T follicular helper cell (primary cell): ENCODE data around the gene HINFP.
"Not testable (repeated sequence)": the region's sequence is repeated elsewhere in the genome, so short reads cannot be mapped to it uniquely, and the experiment has no call there.

ENCODE experiments used
- DNase-seq: peaks from one replicate; pipeline ENCODE4 v3.0.0-alpha.2; 2020; ENCODE audit warnings: low read depth

Gene HINFP

DNA sequence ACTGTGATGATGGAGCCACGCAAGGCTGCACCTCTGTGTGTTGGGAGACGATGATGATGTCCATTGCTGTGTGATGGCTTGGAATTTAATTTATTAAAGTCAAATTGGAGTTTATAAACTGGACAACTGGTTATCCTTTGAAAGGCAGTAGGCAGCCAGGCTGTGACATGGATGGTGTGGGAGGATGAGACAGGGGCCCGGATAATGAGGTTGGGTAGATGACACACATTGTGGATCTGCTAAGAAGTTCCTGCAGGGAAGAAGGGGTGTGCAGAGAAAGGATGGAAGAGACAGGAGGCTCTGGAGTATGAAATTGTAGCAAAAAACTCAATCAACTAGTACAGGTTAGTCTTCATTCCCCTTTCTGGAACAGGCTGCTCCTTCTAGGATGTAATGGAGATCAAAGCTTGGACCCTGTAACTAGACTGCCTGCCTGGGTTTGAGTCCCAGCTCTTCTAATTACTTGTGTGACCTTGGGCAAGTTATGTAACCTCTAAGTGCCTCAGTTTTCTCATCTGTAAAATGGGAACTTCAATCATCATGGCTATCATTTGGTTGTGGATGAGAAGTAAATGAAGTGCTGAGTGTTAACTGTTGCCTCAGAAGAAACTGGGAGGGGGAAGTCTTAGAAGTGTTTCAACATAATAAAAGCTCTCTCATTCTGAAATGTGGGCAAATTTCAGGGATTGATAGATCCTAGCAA, 4.2 kb upstream of the HINFP start:
- no peak for DNase-seq

DNA sequence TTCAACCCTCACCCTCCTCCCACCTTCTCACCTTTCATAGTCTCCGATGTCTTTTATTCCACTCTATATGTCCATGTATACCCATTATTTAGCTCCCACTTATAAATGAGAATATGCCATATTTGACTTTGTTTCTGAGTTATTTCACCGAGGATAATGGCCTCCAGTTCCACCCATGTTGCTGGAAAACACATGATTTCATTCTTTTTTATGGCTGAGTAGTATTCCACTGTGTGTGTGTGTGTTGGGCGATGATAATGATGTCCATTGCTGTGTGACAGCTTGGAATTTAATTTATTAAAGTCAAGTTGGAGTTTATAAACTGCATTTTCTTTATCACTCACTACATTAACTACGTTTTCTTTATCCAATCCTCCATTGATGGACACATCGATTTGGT, 3.2 kb upstream of the HINFP start:
- no peak for DNase-seq

DNA sequence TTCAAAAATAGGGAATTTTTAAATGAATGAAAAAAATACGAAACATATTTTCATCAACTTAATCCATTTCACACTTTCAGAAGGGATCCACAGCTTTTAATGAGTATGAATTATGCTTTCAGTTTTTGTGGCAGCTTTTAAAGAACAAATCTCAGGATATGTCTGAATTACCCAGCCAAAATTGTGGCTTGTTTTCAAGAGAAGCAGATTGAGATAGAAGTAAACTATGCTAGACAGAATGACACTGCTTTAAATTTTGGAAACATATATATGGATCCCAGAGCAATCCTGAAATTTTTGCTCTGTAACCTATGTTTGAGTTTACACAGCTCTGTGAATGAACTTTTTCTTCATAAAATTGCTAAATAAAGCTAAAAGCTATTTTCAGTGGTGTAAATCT, 2.4 kb upstream of the HINFP start:
- DNase-seq = no peak

DNA sequence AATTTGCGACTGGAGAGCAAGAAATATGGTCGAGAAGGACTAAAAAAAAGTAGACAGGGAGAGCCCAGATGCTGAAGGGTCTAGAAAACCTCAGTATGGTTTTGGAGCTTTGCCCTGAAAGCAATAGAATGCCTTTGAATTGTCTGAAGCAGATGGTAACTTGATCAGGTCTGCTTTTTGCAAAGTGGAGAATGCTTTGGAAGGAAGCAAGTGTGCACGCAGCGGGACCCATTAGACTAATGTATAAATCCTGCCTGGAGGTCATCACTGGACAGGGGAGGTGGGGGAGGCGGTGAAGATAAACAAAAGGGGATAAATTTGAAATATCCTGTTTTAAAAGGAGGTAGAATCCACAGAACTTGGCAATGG, 757 bp upstream of the HINFP start:
- DNase-seq = no peak

DNA sequence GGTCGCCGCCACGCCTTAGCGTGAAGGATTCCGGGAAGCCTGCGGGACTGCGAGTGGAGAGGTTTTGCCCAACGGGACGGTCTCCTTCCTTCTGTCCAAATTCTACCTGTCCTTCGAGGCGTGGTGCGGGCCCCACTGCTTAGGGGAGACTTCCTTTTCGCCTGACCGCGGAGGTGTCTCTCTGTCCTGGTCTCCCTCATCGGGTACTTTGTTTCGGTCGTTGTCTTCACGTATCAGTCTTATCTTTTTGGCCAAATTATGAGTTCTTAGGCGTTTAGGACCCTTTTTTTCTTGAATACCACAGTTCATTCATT, 388 bp downstream of the HINFP start:
- DNase-seq = no peak

DNA sequence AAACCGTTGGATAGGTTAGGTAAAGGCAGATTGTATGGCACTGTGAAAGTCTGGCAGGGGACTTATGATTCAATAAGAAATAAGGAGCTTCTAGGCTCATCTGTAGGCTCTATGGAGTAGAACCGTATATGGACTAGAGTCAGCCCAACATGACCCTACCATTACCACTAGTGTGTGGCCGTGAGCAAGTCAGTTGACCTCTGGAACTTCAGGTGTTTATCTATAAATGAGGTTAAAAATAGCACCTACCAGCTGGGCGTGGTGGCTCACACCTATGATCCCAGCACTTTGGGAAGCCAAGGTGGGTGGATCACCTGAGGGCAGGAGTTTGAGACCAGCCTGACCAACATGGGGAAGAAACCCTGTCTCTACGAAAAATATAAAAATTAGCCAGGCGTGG, 4.4 kb downstream of the HINFP start:
- DNase-seq = no peak

DNA sequence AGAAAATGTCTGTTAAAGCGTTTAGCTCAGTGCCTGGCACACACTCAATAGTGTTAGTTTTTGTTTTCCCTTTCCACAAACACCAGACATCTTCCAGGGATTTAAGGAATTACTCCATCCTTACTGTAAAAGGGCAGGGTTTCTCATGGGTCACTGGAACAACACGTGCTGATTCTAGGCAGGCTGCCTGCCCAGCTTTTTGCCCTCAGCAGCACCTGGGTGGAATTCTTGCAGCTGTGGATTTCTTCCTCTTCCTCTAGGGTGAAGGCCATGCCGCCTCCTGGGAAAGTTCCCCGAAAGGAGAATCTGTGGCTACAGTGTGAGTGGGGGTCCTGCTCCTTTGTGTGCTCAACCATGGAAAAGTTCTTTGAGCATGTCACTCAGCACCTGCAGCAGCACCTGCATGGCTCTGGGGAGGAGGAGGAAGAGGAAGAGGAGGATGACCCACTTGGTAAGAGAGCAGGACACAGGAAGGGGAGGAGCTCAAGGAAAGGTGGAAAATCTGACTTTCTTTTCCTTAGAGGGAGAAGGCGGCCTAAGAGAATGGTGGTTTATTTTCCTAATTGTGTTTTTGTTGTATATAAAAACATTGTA, 5.4 kb downstream of the HINFP start:
- DNase-seq = no peak

DNA sequence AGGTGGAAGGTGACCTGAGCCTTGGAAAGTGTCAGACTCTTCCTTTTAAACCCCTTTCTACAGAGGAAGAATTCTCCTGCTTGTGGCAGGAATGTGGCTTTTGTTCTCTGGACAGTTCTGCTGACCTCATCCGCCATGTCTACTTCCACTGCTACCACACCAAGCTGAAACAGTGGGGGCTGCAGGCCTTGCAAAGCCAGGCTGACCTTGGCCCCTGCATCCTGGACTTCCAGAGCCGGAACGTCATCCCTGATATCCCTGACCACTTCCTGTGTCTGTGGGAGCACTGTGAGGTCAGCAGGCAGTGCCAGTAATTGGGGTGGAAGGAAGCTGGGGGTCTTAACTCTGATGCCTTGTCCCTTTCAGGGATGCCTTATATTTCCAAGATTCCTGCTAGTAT, 9.3 kb downstream of the HINFP start:
- DNase-seq = no peak

DNA sequence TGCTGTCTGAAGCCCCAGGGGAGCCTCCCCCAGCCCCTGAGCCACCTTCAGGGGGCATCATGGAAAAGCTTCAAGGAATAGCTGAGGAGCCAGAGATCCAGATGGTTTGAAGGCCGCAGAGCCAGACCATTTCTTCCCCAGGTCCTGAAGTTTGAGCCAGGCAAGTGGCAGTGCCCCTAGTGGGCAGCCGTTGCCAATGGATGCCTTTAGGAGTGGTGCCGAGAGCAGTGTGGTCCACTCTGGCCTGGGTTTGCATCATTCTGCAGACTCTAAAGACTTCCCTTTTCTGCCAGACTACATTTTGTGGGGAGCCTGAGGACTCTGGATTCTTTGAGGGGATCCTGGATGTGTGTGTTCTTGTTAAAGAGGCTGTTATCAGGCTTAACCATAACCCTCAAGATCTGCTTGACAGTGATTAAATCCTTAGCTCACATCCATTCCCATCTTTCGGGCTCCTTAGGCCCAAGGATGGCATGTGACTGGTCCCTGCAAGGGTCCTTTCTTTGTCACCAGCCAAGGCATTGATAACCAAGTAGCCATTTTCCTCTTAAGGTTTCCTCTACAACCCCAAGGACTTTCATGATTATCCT, 13.1 kb downstream of the HINFP start:
- no peak for DNase-seq

DNA sequence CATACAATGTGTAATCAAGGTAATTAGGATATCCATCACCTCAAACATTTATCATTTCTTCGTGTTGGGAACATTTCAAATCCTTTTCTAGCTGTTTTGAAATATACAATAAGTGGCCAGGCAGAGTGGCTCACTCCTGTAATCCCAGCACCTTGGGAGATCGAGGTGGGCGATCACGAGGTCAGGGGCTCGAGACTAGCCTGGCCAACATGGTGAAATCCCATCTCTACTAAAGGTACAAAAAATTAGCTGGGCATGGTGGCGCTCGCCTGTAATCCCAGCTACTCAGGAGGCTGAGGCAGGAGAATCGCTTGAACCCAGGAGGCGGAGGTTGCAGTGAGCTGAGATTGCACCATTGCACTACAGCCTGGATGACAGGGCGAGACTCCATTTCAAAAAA, 17.9 kb downstream of the HINFP start:
- not testable (repeated sequence) for DNase-seq

DNA sequence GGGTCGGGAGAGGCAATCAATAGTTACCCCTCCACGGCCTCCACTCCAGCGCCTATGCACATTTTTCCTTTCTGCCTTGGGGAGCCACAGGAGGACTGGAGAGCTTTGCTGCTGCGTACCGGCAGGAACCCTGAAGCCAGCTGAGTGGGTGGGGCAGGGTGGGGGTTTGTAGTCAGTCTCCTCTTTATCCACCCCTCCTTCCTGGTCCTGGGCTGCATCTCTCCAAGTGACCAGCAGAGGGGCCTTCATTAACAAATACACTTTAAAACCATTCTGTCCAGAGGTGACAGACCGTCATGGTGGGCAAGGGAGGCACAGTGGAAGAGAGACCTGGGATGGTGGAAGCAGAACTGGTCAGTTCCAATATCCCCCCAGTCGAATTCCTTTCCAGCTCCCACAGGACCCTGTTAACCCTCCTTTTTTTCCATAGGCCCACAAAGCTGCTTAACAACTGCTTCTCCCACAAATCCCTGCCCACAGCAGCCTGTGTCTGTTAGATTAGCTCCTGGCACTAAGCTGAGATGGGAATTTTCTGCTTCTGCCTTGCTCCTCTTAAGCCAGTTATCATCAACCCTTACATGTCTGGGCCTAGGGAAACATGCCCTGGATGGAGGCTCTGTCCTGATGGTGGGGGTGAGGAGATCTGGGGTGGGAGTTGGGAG, 23.6 kb downstream of the HINFP start:
- no peak for DNase-seq

DNA sequence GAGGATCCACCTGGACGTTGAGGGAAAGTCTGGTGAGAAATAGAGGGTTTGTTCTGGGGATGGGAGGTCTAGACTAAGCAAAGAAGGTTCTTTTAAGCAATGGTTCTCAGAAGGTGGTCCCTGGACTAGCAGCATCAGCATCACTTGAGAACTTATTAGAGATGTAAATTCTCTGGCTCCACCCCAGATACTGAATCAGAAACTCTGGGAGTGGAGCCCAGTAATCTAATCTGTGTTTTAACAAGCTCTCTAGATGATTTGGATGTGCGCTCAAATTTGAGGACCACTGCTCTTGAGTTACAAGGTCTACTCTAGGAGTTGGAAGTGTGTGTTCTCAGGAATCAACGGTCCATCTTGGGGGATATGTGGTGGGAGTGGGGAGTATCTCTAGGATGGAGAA, 24.2 kb downstream of the HINFP start:
- no peak for DNase-seq

DNA sequence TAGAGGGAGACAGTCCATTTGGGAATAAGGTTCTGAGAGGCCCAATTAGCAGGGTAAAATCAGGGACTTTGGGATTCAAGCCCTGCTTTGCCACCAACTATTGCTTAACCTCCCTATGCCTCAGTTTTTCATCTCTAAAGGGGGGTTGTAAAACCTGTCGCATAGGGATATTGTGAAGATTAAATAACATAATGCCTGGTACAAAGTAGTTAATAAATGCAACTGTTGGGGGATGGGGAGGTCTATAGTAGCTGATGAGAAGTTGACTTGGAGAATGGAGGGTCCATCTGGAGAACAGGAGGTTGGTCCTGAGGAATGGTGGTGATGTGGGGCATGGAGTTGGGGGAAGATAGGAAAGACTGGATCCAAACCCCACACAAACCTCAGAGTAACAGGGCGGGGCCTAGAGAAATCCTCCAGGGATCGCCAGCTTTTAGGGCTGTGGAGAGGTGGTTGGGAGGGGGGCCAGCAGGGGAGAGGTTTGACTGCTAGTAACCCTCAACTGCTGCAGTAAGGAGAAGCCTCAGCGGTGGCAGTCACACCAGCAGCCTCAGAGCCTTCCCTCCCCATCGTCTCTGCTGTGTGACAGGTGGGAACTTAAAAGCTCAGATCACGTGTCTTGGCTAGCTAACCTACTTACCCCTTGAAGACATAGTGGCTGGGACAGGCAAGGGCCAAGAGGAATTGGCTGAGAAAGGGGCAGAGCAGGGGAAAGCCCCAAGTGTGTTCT, 26.4 kb downstream of the HINFP start:
- no peak for DNase-seq

DNA sequence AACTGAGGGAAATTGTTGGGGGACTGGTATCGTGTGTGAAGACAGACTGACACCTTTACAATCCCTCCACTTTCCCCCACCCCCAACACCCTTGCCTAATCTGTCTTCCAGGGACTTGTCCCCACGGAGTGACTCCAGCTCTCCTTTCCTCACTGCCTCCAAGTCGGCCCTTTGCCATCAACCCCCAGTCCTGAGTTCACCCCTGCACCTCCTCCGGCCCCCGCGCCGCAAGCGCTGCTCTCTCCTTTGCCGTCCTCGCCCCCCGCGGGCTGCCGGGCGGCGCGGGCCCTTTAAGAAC, 27.3 kb downstream of the HINFP start:
- no peak for DNase-seq

DNA sequence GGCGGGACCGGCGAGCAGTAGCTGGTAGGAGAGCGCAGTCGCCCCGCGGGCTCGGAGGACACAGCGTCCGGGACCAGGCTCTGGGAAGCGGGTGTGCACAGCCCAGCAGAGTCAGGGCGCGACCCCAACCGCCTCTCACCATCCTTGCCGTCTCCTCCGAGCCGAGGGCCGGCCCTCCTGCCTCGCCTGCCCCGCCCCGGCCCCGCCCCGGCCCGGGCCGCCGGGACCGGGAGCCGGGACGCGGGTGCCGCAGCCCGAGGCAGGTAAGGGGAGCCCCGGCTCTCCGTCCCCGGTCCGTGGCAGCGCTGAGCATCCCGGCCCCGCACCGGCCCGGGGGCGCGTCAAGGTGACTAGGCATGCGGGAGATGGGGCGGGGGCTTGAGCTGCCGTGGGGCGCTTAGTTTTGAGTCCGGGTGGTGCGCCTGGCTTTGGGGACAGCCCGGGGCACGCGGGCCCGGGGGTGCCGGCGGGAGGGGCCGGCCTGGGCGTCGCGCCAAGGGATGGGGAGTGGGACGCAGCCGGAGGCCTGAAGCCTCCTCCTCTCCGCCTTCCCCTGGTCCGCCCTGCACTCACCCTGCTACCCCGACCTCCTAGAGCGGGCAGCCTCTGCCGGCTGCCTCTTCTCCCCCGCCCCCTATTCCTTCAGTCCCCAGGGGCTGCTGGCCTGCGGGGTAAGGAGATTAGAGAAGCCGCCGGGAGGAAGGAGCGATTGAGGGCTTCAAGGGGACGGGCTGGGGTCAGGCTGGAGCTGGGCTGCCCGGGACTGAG, 27.8 kb downstream of the HINFP start, which contains the start of gene ABCG4:
TSS of gene ABCG4 (plus strand) at position 35 of the 768 bp plus-strand sequence. CDS start 914 bp downstream, outside the sequence.
- no peak for DNase-seq

DNA sequence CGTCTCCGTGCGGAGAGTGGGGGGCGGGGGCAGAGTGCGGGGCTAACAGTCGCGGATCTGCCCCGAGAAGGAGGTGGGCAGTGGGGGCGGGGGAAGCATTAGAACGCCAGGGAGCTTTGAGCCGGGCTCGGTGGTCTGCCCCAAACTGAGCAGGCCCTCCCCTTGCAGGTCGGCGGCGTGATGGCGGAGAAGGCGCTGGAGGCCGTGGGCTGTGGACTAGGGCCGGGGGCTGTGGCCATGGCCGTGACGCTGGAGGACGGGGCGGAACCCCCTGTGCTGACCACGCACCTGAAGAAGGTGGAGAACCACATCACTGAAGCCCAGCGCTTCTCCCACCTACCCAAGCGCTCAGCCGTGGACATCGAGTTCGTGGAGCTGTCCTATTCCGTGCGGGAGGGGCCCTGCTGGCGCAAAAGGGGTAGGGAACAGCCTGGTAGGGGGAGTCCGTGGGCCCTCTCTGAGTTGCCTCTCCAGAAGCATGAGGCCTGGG, 28.5 kb downstream of the HINFP start:
- no peak for DNase-seq

DNA sequence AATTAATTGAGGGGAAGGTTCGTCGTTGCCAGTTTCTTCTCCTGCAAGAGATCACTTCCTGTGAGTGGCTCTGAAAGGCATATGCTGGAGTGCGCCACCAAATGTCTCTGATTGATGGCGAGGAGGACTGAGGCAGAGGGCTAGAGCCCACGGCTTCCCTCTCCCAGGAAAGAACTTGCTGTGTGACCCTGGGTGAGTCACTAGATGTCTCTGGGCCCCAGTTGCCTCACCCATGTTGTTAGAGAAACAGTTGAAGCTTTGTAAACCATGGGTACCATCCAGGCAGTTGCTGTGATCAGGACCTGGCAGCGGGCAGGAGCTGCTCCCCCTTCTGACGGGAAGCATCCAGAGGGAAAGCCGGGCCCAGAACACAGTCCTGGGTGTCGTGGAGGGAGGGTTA, 30.7 kb downstream of the HINFP start:
- DNase-seq = no peak

DNA sequence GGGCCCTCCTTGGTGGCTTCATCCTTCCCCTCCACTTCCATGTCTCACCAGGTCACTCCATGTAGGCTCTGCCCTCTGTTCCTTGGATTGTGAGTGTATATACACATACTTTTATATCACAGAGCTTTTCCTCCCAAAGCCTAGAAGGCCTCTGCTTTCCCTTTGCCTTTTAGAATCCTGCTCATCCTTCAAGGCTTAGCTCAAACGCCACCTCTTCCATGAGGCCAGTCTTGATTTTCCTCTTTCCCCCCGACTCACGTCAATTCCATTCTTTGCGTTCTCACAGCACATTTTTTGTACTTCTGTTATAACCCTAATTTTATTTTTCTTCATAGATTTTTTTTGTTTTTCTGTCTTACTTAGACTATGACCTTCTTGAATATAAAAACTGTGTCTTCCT, 31.2 kb downstream of the HINFP start:
- no peak for DNase-seq

DNA sequence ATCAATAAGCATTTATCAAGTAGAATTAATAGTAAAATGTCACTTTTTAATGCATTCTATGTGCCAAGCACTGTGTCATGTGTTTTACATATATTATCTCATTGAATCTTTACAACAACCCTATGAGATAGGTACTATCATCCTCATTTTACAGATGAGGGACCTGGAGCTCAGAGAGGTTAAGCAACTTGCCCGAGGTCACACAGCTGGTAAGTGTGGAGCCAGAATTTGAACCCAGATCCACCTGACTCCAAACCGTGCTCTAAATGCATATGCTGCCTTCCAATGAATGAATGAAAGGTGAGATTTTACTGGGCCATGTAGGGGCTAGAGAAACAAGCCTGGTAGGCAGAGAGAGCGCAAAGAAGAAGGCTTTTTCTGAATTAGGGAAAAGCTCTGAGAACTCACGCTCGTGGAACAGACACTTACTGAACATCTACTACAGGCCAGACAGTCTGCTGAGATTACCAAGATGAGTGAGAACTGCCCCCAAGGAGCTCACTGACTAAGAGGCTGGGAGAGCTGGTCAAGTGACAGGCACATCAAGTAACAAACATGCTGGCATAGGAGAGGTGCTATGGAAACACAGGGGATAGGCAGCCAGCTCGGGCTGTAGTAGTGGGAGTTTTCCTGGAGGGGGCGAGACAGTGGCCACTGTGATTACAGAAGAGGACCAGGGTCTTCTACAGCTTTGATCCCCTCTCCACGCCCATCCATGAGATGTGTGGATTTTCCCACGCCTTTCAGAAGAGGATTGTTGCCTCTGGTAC, 31.9 kb downstream of the HINFP start:
- no peak for DNase-seq

DNA sequence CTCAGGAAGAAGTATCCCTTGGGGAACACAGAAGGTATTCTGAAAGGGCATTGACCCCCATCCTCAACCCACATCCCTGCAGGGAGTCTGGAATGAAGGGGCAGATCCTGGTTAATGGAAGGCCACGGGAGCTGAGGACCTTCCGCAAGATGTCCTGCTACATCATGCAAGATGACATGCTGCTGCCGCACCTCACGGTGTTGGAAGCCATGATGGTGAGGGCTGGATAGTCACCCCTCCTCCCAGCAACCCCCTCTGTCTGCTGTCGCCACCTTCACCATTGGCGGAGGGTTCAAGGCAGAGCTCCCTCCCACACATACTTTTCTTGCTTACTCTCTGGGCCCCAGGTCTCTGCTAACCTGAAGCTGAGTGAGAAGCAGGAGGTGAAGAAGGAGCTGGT, 32.8 kb downstream of the HINFP start:
- no peak for DNase-seq
